NT2/D1 (cell line): ENCODE results near the gene NADK.

Experiments
- DNase-seq: peaks from one replicate; pipeline ENCODE4 v3.0.0-alpha.2; 2011; ENCODE audit warnings: low read depth, low spot score
- H3K27me3 ChIP-seq: 2 replicates; pipeline ENCODE4 v1.6.0; 2011; ENCODE audit warnings: mild to moderate bottlenecking; ENCODE audit not compliant: insufficient read length, insufficient read depth
- H3K36me3 ChIP-seq: 2 replicates; pipeline ENCODE4 v1.6.1; 2011; ENCODE audit warnings: mild to moderate bottlenecking, low read length, mixed read lengths; ENCODE audit not compliant: insufficient read depth, insufficient read length
- H3K4me1 ChIP-seq: 2 replicates; pipeline ENCODE4 v1.5.1; 2011; ENCODE audit not compliant: insufficient read depth, insufficient read length
- H3K4me3 ChIP-seq: 2 replicates; pipeline ENCODE4 v1.5.1; 2011; ENCODE audit warnings: low read depth; ENCODE audit not compliant: insufficient read length
- H3K9ac ChIP-seq: 2 replicates; pipeline ENCODE4 v1.6.0; 2011; ENCODE audit warnings: low read depth; ENCODE audit not compliant: insufficient read length
- H3K9me3 ChIP-seq: 2 replicates; pipeline ENCODE4 v1.5.1; 2011; ENCODE audit warnings: mild to moderate bottlenecking, low read length; ENCODE audit not compliant: insufficient read depth
- SUZ12 ChIP-seq: IDR thresholded peaks from 2 replicates; pipeline ENCODE4 v1.6.1; 2011; ENCODE audit not compliant: insufficient read length, insufficient read depth; ENCODE audit errors: extremely low read depth
- YY1 ChIP-seq: IDR thresholded peaks from 2 replicates; pipeline ENCODE4 v1.6.1; 2011; ENCODE audit not compliant: insufficient read length, insufficient read depth
- ZNF274 ChIP-seq: IDR thresholded peaks from 2 replicates; pipeline ENCODE4 v1.6.1; 2011; ENCODE audit warnings: mild to moderate bottlenecking, low read depth, low read length

The NADK gene

DNA sequence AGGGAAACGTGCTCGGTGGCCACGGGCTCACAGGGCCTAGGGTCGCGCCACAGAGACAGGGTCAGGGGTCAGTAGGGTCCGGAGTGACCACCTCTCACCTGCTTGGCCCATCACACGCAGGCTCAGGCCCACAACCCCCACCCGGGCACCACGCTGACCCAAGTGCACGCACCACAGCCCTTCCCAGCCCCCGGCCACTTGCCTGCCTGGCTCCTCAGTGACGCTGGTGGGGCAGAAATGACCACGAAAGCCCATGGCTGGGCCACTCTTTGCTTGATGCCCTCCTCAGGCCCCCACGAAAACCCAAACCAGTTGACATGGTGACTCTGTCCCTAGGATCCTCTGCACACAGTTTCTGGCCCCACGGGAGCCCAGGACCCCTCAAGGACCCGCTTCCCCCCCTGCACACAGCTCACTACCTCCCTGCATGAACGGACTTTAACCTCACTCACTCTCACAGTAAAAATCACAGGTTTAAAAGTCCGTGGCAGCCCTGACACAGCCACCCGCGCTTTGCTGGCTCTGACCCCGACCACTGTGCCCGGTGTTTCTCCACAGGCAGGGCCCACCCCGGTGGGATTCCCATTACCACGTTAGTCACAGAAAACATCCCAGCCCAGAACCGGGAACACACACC is 20.7 kb downstream of the NADK start:
- Histone ChIP-seq H3K36me3 (peaks cover 86% of the 10 kb centered on the region), H3K9me3 (no peaks in the 10 kb centered on the region), H3K4me1 (peaks cover 3% of the 10 kb centered on the region), H3K27me3 (no peaks in the 10 kb centered on the region), H3K4me3 (no peak overlapping the region), H3K9ac (no peak overlapping the region)
- no peak for DNase-seq
- TF ChIP-seq SUZ12 (no peak), YY1 (no peak), ZNF274 (no peak)

DNA sequence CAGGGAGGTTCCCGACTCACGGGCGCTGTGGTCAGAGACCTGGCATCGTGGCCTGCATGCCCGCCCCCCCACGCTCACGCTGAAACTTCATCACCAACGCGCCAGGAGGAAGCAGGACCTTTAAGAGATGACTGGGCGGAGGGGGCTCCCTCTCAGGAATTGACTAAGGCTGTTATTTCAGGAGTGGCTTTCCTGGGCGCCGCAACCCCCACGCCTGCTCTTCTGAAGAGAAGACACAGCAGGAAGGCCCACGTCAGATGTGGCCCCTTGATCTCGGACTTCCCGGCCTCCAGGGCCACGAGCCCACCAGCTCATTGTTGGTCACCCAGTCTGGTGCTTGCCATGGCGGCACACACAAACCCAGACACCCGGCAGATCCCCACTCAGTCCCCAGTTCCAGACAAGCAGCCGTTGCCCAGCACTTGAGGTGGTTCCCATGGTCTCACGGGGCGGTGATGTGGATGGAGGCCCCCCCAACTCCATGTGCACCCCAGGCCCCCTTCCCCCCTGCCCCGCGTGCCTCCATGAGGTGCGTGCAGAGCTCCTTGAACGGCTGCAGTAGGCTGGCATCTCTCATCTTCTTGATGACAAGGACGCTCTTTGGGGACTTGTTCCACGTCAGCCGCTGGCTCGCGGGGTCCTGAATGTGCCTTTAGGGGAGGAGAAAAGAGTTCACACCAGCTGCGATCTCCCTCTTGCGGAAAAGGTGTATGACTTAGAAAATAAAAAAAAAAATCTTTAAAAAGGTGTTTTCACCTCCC is 21.4 kb downstream of the NADK start:
- Histone ChIP-seq H3K27me3 (no peaks in the 10 kb centered on the region), H3K4me3 (no peak overlapping the region), H3K4me1 (peaks cover 3% of the 10 kb centered on the region), H3K9ac (no peak overlapping the region), H3K36me3 (peaks cover 84% of the 10 kb centered on the region), H3K9me3 (no peaks in the 10 kb centered on the region)
- no peak for TF ChIP-seq YY1
- no peak for TF ChIP-seq SUZ12
- no peak for TF ChIP-seq ZNF274
- DNase-seq = no peak

DNA sequence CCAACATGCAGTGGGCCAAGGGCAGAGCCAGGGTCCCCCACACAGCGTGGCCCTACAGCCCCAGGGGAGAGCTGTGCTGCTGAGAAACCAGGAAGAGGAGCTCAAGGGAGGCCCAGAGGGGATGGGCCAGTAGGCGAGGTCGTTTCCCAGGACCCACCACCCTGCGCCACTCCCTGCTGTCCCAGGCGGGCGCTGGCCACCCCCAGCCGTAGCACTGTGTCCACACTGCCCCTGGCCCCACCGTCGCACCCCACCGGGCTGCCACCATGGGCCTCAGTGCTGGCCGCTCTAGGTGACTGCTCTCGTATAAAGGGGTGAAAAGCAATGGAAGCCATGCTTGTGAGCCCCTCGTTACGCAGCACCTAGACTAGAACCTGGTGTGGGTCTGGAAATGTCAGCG is 22.4 kb downstream of the NADK start:
- no peaks in the 10 kb centered on the region for H3K9me3 ChIP-seq
- H3K9ac ChIP-seq = no peak overlapping the region
- no peak for TF ChIP-seq ZNF274
- no peak for TF ChIP-seq YY1
- no peak for TF ChIP-seq SUZ12
- H3K27me3 ChIP-seq = no peaks in the 10 kb centered on the region
- H3K36me3 ChIP-seq = peaks cover 77% of the 10 kb centered on the region
- H3K4me3 ChIP-seq = no peak overlapping the region
- peaks cover 3% of the 10 kb centered on the region for H3K4me1 ChIP-seq
- DNase-seq = no peak

DNA sequence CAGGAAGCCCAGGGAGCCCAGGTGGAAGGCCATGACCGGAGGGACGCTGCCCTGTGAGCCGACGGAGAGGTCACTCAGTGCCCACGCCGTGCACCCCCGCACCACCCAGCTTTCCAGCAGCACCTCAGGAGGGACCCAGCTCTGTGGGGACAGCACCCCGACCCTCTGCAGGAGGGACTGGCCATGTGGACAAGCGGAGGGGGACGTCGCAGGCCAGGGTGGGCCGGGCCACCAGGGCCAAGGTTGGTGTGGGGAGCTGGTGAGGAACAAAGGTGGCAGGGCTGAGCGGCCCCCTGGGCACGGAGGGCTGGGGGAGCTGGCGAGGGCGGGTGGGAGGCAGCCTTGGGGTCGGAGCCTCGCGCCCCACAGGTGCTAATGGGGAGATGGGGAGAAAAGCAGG is 22.8 kb downstream of the NADK start:
- Histone ChIP-seq H3K4me1 (peaks cover 3% of the 10 kb centered on the region), H3K36me3 (peaks cover 73% of the 10 kb centered on the region)
- TF ChIP-seq SUZ12 = no peak

DNA sequence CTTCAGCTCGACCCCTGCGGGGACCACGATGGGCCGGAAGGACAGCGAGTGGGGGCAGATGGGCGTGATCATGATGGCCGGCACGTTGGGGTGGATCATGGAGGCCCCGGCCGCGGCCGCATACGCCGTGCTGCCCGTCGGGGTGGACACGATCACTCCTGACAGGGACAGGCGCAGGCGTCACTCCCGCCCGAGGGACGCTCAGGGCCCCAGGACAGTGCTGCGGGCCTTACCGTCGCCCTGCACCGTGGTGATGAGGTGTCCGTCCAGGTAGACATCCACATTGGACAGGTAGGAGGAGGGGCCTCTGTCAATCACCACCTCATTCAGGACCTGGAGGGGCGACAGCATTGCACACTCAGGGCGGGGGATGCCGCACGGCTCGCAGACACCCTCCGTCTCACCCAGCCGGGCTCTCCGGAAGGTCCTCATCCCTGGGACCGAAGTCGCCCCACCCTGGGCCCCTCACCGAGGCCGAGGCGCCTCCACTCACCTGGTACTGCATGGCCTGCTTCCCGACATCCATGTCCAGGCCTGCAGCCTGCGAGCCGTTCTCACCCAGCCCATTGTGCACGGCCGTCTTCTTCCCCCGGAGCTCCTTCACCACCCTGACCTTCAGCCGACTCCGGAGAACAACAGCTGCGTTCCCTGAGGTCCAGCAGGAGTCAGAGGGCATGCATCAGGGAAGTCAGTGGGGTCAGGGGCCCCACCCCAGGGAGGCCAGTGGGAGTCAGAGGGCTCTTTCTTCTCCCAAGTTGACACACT is 24.0 kb downstream of the NADK start:
- H3K9ac ChIP-seq = no peak overlapping the region
- TF ChIP-seq YY1 (no peak), SUZ12 (no peak), ZNF274 (no peak)
- H3K9me3 ChIP-seq = no peaks in the 10 kb centered on the region
- no peak overlapping the region for H3K4me3 ChIP-seq
- no peaks in the 10 kb centered on the region for H3K27me3 ChIP-seq
- H3K4me1 ChIP-seq = peaks cover 3% of the 10 kb centered on the region
- peaks cover 61% of the 10 kb centered on the region for H3K36me3 ChIP-seq
- DNase-seq = no peak

More for the DNA sequence above, 22.8 kb downstream of the NADK start:
- H3K4me3 ChIP-seq = no peak overlapping the region
- DNase-seq = no peak
- no peaks in the 10 kb centered on the region for H3K27me3 ChIP-seq
- no peaks in the 10 kb centered on the region for H3K9me3 ChIP-seq
- H3K9ac ChIP-seq = no peak overlapping the region

DNA sequence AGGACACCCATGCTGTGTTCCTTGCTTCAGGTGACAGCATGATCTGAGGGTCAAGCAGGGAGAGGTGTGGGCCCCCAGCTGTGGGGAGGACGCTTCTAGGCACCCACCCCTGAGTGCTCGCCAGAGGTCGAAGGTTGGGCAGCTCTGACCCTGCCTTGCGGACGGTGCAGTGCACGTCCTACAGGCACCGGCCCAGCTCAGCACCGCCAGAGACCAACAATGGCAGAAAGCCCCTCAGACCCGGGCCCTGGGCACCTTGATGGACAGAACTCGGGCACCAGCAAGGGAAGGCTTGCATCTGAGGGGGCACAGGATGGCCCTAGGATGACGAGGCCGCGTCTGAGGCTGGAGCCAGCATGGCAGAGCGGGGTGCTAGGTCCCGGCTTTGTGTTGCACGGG is 24.7 kb downstream of the NADK start:
- no peak for DNase-seq
- Histone ChIP-seq H3K4me3 (no peak overlapping the region), H3K9me3 (no peaks in the 10 kb centered on the region), H3K36me3 (peaks cover 55% of the 10 kb centered on the region), H3K4me1 (peaks cover 3% of the 10 kb centered on the region), H3K9ac (no peak overlapping the region), H3K27me3 (no peaks in the 10 kb centered on the region)
- TF ChIP-seq SUZ12 = no peak
- TF ChIP-seq YY1 = no peak
- no peak for TF ChIP-seq ZNF274
